Dedifferentiated amniotic fluid mesenchymal stem cell (primary cell): ENCODE results near the gene ZMYND10.

Experiments
- DNase-seq: peaks from one replicate; pipeline ENCODE4 v3.0.0-alpha.2; 2016; ENCODE audit errors: extremely low spot score

Gene ZMYND10

DNA sequence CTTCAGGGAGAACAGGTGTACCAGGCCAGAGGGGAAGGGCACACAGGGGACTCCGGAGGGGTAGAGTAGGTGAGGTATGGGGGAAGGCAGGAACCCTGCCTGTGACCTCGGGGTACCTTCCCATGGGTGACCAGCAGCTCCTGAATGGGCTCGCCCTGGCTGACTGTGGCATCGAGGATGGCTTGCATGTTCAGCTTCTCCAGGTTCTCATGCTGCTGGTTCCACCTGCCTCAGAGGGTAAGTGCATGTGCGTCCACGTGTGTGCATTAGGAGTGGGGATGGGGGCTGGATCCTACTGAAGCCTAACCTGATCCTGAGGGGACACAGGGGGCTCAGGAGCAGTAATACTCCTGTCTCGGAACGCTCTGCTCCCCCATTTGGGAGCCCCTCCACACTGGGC is 524 bp downstream of the ZMYND10 start:
- DNase-seq: no peak

DNA sequence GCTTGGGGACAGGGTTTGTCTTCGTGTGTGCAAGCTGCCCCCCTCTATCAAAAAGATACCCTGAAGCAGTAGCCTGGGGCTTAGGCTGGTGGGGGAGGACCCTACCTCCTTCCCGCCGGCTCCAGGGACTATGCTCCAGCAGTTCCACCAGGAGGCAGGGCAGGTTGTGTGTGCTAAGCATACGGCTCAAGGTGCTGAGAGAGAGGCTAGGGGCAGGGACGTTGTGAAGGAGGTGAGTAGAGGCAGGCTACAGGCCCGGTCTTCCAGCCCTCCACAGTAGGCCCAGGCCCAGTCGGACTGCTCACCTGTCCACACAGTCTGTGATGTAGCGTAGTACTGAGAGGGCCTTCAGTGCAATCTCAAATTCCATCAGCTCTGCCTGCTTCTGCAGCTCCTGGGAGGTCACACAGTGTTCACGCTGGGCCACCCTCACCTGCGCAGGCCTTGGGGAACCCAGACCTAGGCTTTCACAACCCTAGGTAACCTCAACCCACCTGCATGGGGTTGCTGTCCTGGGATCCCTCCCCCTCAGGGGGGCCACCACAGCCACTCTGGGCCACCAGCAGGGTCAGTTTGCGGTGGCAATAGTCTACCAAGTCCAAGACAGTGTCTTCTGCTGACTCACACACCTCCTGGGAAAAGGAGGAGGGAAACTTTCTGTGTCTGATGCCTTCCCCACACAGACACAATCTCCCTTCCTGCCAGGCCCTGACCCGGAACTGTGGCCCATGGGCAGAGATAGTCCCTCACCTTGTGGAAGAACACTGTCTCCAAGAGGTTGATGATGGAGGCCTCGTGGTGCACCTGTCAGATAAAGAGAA is 2.5 kb downstream of the ZMYND10 start:
- no peak for DNase-seq

DNA sequence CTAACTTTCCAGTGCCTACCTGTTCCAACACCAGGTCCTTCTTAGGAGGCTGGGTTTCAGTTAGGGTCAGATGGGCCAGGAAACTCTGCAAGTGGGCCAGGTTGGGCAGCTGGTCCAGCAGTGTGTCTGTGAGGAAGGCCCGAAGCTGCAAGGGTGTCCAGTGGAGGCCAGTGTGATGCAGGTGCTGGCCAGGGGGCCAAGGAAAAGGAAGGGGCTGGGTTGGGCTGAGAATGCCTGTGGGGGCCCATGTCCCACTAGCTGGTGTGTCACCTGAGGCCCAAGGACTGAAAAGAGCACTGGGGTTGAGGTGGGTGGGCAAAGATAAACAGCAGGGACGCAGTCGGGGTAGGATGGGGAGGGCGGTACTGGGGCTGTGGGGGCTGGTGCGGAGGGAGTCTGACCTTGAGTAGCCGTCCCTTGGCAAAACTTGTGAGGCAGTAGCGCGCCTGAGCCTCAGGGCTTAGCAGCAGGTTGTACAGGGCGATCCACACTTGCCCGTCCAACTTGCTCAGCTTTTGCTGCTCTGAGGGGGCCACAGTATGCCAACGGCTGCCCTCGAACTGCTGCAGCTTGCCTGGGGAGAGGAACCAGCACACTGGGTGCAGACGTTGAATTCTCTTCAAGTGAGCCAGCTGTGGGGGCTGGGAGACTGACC is 3.4 kb downstream of the ZMYND10 start:
- DNase-seq: no peak

DNA sequence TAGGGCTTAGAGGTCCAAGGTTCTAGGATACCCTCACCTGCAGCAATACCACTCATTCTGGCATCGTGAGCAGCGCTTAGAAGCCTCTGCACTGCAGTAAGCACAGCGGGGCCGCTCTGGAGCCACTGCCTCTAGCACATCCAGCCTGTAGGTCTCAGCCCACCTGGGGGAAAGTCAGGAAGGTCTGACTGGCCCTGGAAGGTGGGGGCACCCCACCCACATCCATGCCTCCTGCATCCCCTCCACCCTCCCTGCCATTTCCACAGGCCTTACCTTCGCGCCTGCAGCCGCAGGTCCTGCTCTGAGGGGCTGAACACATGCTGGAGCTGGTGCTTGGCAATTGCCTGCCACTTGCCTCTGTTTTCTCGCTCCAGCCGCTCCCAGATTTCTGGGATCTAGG is 4.0 kb downstream of the ZMYND10 start:
- DNase-seq: no peak

DNA sequence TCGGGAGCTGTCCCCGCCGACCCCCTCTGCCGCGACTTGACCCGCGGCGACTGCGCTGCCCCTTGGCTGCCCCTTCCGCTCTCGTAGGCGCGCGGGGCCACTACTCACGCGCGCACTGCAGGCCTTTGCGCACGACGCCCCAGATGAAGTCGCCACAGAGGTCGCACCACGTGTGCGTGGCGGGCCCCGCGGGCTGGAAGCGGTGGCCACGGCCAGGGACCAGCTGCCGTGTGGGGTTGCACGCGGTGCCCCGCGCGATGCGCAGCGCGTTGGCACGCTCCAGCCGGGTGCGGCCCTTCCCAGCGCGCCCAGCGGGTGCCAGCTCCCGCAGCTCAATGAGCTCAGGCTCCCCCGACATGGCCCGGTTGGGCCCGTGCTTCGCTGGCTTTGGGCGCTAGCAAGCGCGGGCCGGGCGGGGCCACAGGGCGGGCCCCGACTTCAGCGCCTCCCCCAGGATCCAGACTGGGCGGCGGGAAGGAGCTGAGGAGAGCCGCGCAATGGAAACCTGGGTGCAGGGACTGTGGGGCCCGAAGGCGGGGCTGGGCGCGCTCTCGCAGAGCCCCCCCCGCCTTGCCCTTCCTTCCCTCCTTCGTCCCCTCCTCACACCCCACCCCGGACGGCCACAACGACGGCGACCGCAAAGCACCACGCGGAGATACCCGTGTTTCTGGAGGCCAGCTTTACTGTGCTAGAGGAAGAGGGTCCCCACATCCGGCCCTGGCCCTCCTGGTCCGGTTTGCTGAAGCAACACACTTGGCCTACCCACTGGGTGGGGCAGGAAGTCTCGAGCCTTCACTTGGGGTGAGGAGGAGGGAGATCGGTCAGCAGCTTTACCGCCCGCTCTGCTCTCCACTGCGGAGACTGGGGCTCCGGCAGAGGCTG is 4.8 kb downstream of the ZMYND10 start, which contains the start of gene RASSF1:
RASSF1 (minus strand) TSS at position 389 of the 882 bp plus-strand sequence; CDS start at position 358, 31 bp downstream.
- DNase-seq: no peak

DNA sequence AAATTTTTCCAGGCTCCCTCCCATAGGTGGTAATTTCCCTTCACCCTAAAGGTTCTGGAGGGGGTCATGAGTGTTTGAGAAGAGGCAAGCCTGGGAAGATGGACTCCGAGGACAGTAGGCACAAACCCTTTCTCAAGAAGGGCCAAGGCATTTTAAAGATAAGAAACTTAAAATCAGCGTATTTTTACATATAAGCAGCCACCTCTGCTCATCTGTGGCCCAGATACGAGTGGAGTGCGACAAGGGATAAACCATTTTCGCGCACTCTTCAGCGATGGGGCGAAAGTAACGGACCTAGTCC is 5.4 kb downstream of the ZMYND10 start:
- DNase-seq: no peak

DNA sequence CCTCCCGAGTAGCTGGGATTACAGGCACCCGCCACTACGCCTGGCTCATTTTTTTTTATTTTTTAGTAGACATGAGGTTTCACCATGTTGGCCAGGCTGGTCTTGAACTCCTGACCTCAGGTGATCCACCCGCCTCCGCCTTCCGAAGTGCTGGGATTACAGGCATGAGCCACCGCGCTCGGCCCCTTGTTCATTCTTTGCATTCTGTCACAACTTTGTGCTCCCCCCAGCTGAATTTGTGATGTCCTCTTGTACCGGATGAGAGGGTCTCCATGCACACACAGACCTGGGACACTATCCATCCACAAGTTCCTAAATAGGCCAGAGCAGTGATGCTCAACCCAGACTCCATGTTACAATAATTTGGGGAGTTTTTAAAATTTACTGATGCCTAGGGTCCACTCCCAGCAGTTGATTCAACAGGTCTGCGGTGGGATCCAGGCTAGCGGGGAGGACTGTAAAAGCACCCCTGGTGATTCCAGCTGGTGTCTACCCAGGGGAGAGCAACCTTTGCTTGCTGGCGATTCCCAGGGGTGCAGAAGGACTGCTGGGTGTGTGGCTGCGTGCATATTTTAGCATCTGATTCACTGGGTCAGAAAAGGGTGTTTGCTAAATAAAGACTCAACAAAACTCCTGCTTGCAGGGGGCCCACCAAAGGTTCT is 5.9 kb downstream of the ZMYND10 start:
- DNase-seq: no peak

DNA sequence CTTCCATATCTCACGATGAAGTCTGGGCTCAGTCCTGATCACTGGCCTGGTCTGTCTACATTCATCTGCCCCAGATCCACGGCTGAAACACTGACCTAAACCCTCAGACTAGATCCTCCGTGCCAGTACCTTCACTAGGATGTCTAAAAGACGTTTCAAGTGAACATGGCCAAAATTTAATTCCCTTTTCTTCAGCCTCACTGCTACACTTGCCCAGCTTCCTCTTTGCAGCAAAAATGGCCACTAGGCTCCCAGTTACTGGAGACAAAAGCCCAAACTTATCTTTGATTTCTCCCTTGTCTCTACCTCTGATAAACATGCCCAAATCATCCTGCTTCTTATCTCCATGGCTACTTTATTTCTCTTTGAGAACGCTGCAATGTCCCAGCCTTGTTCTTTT is 6.6 kb downstream of the ZMYND10 start:
- no peak for DNase-seq

DNA sequence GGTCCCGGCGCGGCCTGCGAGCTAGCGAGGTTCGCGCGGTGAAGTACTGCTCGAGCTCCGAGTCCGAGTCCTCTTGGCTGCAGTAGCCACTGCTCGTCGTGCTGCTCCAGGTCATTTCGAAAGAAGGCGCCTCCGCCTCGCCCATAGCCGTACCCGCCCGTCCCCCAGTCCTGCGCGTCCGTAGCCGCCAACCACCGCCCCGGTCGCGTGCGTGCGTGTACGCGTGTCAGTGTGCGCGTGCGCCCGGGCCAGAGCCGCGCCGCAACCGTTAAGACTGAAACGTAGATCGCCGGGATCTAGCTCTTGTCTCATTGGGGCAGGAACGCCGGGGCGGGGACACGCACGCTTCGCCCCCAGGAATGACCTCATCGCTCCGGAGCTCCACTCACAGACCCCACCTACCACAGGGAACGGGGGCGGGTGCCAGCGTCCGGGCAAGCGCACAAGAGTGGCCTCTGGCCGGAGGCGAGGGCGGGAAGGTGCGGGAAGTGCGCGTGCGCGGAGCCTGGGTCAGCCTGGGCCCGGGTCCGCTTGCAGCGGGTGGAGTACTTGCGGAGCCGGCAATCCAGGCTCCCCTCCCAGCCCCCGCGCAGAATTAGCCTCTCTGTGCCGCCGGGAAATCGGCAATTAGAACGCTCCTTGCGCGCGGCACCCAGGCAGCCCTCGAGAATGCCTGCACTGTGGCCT is 8.2 kb downstream of the ZMYND10 start:
- DNase-seq: peak; percentile 99

DNA sequence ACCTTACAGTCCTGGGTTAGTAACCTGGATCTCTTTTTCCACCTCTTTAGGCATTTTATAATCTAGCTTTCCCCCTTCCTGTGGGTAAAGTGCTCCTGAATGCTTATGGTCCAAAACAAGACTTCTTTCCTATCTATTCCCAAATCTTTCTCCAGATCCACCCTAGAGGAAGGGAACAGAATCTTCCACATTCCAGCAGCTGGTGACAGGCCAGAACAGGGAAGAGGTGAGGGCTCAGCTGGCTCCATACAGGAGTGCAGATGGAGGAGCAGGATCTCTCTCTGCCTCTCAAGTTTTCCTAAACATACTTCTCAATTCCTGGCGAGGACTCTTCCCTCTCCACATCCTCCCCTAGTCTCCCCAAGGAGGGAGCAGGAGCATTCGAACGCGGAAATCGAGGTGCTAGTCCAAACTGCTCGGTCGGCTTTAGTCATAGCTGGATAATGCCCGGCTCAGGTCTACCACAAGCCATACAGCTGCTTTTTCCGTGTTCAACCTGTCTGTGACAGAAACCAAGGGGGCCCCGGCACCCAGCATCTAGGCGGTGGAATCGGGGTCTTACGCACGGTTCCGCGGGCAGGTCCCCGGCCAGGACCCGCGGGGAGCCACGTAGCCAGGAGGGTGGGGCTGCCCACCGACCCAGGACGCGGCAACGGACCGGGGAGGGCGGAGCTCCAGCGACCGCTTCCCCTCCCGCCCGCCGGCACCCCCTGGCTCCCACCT is 8.9 kb downstream of the ZMYND10 start:
- no peak for DNase-seq

DNA sequence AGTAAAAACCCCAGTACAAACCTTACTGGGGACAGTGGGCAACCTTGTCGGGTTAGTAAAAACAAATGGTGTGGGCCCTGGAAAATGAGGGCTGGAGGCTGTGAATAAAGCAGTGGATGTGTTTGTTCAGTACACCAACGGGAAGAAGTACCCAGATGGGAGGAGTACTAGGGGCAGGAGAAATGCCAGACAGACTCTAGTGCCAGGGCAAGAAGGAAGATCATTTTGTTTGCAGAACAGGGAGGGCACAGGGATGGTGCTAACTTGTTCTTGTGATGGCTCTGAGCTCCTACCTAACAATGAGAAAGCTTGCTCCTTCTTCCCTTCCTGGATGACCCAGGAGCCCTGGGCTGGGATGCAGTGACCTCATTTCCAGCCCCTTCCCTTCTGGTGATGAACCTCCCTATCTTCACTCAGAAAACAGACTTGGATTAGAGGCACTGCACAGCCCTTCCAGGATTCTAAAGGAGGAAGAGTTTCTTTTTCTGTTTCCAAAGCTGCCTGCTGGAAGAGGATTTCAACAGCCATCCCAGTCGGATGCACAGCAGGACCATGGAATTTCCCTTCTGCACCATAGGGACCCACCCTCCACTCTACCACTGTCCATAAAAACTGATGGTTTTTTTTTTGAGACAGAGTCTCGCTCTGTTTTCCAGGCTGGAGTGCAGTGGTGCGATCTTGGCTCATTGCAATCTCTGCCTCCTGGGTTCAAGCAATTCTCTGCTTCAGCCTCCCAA is 11.0 kb downstream of the ZMYND10 start:
- no peak for DNase-seq

DNA sequence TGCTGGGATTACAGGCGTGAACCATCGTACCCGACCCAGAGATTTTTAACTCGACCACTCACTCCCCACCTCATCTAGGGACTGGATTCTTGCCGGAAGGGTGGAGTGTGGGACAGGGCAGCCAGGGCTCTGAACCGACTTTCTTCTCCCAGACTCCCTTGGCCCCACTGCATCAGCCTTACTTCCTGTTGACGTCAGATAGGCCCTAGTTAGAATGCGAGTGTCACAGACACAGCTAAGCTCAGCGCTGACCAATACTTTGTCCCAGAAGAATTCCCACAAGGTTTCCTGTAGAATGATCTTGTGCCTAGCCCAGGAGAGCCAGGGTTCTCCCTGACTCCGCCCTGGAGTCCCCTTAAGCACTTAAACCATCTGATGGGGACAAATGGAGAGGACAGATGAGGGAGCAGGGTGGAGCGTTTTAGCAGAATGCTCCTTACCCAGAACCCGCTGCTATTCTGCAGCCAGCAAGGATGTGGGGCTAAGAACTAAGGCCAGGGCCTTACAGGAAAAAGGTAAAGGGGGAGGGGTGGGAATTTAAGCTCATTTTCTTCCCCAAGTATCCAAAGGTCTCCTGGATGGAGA is 11.7 kb downstream of the ZMYND10 start:
- DNase-seq: no peak

DNA sequence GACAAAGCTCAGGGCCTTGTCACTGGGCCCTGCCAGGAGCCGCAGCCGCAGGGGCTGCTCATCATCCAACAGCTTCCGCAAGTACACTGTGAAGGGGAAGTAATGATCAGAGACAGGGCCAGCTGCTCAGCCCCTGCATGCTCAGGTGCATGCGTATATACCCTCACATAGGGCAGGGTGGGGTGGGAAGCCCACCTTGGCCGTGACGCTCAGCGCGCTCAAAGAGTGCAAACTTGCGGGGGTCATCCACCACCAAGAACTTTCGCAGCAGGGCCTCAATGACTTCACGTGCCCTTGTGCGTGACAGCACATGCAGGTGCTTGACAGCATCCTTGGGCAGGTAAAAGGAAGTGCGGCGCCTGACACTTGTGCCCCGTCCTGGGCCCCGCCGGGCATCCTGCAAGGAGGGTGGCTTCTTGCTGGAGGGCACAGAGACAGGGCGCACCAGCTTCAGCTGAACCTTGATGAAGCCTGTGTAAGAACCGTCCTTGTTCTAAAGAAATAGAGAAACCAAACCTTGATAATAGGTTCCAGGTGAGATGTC is 14.1 kb downstream of the ZMYND10 start:
- no peak for DNase-seq

DNA sequence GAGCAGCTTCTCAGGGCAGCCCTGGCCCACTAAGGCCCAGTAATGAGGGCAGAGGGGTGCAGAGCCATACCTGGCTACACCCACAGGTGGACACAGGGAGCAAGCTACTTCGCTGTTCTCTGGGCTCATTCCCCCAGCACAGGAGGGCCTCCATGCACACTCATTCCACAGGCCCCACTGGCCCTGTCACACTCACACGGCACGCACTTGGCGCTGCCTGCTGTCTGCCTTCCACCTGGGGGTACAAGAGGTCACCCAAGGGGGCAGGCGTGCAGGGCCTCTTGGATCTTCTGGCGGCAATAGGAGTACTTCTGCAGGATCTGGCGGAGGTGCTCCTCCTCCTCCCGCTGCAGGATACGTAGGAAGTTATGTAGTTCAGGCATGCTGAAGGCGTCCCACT is 15.2 kb downstream of the ZMYND10 start:
- no peak for DNase-seq

DNA sequence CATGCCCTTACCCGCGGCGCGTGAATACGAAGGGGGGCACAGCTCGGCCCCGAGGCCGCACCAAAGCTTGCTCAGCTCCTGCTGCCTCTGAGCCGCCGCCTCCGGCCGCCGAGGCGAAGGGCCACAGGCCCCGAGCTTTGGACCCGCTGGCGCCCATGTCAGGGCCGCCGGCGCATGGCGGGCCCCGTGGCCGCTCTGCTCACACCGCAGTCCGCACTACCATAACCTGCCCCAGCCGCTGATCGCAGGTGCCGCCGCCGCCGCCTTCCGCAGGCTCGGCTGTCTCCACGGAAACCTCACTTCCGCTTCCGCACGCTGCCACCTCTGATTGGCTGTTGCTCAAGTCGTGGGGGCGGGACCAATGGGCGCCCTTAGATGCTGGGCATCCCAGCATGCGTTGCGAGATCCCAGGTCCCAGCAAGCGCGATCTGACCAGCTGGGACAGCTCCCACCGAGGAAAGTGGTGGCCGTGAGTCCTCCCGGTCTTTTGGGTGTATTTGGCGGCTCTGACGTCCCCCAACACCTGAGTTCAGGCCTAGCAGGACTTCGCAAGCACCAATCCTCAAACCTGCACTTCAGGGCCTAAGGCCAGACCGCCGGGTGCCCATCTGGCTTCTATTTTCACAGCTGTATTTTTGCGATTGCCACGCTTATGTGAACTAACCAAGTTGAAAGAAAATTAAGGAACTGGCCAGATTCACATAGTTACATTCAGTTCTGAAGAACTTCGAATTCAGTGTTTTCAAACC is 17.4 kb downstream of the ZMYND10 start, which contains the start of gene TUSC2:
TUSC2 (minus strand) TSS at position 281 of the 749 bp plus-strand sequence; CDS start at position 157, 124 bp downstream.
- peak; percentile 97 for DNase-seq

DNA sequence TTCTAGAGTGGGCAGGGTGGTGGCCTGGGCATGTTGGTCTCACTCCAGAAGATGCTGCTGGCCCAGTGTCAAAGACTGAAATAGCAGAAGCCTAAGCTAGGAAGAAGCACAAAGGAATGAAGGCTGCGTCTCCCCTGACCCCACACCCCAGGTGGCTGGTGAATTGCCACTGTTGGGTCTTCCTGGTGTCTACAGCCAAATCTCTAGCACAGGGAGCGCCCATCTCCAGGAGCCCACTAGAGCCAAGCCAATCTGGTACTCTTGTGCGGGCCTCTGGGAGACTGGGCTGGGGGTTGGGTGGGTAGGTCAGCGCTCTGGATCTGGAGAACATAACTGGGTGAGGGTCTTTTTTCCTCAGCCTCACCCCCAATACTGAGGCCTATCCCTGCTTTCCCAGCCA is 18.4 kb downstream of the ZMYND10 start:
- no peak for DNase-seq

DNA sequence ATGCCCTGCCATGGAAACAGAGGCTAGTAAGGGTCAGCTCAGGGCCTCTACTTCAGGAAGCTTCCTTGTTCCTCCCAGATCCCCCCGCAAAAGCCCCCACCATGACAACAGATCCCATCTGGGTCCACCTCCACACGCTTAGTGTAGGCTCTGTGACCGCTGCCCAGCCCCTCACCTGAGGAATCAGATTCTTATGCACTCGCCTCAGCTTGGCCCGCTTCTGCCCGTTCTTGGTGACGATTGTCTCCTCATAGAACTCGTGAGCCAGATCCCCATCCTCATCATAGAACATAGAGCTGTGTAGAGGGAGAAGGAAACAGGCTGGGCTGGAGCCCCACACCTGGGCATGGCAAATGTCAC is 19.4 kb downstream of the ZMYND10 start:
- DNase-seq: no peak

DNA sequence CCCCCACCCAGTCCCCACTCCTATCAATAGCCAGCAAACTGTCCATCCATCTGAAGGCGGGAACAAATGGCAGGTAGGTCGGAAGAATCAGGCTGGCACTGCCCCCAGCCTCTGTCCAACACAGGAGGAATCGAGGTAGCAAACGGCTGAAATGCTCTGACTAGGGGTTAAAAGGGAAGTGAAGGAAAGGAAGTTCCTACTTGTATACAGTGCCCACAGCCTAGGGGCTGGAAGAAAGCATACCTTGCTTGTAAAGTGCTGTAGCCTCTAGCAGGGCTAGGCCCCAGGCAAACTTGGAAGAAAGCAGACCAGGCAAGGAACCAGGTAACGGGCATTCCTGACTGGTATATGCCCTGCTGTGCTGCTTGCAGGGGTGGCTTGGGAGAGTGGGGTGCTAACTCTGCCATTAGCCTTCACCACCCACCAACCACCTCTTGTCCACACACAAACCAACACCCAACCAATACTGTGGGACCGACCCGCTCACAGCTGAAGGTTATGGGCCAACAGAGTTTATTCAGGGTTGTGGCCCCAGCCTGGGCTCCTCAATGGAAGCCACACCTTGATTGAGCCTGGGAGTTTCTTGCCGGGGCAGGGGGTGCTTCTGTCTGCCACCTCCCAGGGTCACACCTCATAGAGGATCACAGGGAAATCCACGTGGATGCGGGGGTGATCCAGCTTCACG is 19.9 kb downstream of the ZMYND10 start:
- no peak for DNase-seq
